Mammary epithelial cell (primary cell): Measurements from ENCODE around the gene DYSF.

Experiments
- CTCF ChIP-seq, 2 donors: IDR thresholded peaks in 1 of 2; conservative IDR thresholded peaks in 1 of 2; 2 replicates each; pipeline ENCODE4 v1.5.1; 2011 to 2012; ENCODE audit warnings: inconsistent platforms in 2 of 2, low read length in 2 of 2, mild to moderate bottlenecking in 2 of 2, control low read depth in 1 of 2, low read depth in 1 of 2; ENCODE audit not compliant: insufficient read depth in 1 of 2; ENCODE audit errors: extremely low read depth in 1 of 2
- EZH2 ChIP-seq: IDR thresholded peaks from 2 replicates; pipeline ENCODE4 v1.6.1; 2012; ENCODE audit warnings: low read length, inconsistent platforms, borderline replicate concordance

DNA sequence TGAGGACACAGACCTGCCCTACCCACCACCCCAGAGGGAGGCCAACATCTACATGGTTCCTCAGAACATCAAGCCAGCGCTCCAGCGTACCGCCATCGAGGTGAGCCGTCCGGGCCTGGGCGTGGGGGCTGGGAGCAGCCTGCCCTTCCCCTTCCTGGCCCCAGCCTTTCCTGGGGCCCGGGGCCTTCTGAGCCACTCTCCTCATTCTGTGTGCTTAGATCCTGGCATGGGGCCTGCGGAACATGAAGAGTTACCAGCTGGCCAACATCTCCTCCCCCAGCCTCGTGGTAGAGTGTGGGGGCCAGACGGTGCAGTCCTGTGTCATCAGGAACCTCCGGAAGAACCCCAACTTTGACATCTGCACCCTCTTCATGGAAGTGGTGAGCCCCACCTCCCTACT lies 157.9 kb downstream of the DYSF start:
- TF ChIP-seq EZH2: no peak
- no peak for TF ChIP-seq CTCF (conservative IDR thresholded peaks at IDR 0.05 in 1 of 2, IDR thresholded peaks at IDR 0.05 in 1 of 2; ENCODE audit: extremely low read depth in 1 of 2, insufficient read depth in 1 of 2, low read depth in 1 of 2, low read length in 2 of 2)
